ENCODE data around the gene SOCS1.
"Not testable (repeated sequence)": the region's sequence is repeated elsewhere in the genome, so short reads cannot be mapped to it uniquely, and the experiment has no call there.

The SOCS1 gene

GRCh38 chr16:11255737-11256660, at the start of gene SOCS1:
SOCS1 (minus strand) TSS chr16:11256204; CDS start chr16:11255478, 726 bp downstream.
- DNase-seq: peak; percentile 86

- peak; percentile 29 for DNase-seq
Observed at GRCh38 chr16:11303405-11304138, 47.6 kb upstream of the SOCS1 start.

- peak; percentile 93 for DNase-seq
Observed at GRCh38 chr16:11302977-11303376, 47.0 kb upstream of the SOCS1 start.

- no peak for DNase-seq
Observed at GRCh38 chr16:11301645-11302501, 45.9 kb upstream of the SOCS1 start.

GRCh38 chr16:11300560-11300892, 44.5 kb upstream of the SOCS1 start:
- no peak for DNase-seq

- DNase-seq: no peak
Observed at GRCh38 chr16:11299865-11300559, 44.0 kb upstream of the SOCS1 start.

GRCh38 chr16:11298950-11299547, 43.0 kb upstream of the SOCS1 start:
- not testable (repeated sequence) for DNase-seq

GRCh38 chr16:11298143-11298900, 42.3 kb upstream of the SOCS1 start:
- no peak for DNase-seq

GRCh38 chr16:11297492-11298142, 41.6 kb upstream of the SOCS1 start:
- peak; percentile 80 for DNase-seq

- DNase-seq: no peak
Observed at GRCh38 chr16:11296706-11297491, 40.9 kb upstream of the SOCS1 start.

GRCh38 chr16:11296351-11296705, 40.3 kb upstream of the SOCS1 start:
- DNase-seq: no peak

GRCh38 chr16:11295672-11296071, 39.7 kb upstream of the SOCS1 start:
- no peak for DNase-seq

GRCh38 chr16:11292076-11292748, 36.2 kb upstream of the SOCS1 start:
- no peak for DNase-seq

GRCh38 chr16:11291091-11291703, 35.2 kb upstream of the SOCS1 start:
- DNase-seq: no peak

- no peak for DNase-seq
Observed at GRCh38 chr16:11290102-11290893, 34.3 kb upstream of the SOCS1 start.

- DNase-seq: not testable (repeated sequence)
Observed at GRCh38 chr16:11289696-11290095, 33.7 kb upstream of the SOCS1 start.

GRCh38 chr16:11289202-11289601, 33.2 kb upstream of the SOCS1 start:
- no peak for DNase-seq

- DNase-seq: no peak
Observed at GRCh38 chr16:11285842-11286241, 29.8 kb upstream of the SOCS1 start.
